Neural cell (in vitro differentiated cells): ENCODE results near the gene OR10G2. TPM values are rescaled to one million over a fixed set of nuclear protein-coding genes. Genes with fewer than 3 reads are reported as not detected.

ENCODE experiments used
- H2AFZ ChIP-seq: fragments of 200-600, 300-800 bp; sonication (generic), shearing (Covaris generic); 2 replicates; pipeline ENCODE4 v1.6.0; 2014; ENCODE audit warnings: low read depth, mild to moderate bottlenecking, antibody characterized with exemption, low read length, moderate library complexity
- H3F3A ChIP-seq: fragments of 200-600 bp; shearing (Covaris generic); 2 replicates; pipeline ENCODE4 v1.6.1; 2016; ENCODE audit warnings: mild to moderate bottlenecking, moderate library complexity, mixed read lengths, antibody characterized with exemption, low read length; ENCODE audit not compliant: insufficient read depth, poor library complexity, severe bottlenecking
- H3K27ac ChIP-seq: fragments of 200-600, 300-800 bp; sonication (generic), shearing (Covaris generic); 2 replicates; pipeline ENCODE4 v1.5.1; 2014; ENCODE audit warnings: mild to moderate bottlenecking, low read length, moderate library complexity
- H3K27me3 ChIP-seq: fragments of 300-800, 200-600 bp; sonication (generic), shearing (Covaris generic); 2 replicates; pipeline ENCODE4 v1.6.0; 2014; ENCODE audit warnings: mild to moderate bottlenecking, low read depth, low read length, moderate library complexity; ENCODE audit not compliant: insufficient read depth
- H3K36me3 ChIP-seq: fragments of 300-800, 200-600 bp; sonication (generic), shearing (Covaris generic); 2 replicates; pipeline ENCODE4 v1.5.1; 2014; ENCODE audit warnings: mild to moderate bottlenecking, antibody characterized with exemption, low read length, moderate library complexity; ENCODE audit not compliant: insufficient read depth
- H3K4me2 ChIP-seq: fragments of 300-800, 200-600 bp; sonication (generic), shearing (Covaris generic); 2 replicates; pipeline ENCODE4 v1.6.0; 2014; ENCODE audit warnings: mild to moderate bottlenecking, low read length
- H3K4me3 ChIP-seq: fragments of 300-800, 200-600 bp; sonication (generic), shearing (Covaris generic); 2 replicates; pipeline ENCODE4 v1.5.1; 2014; ENCODE audit warnings: mild to moderate bottlenecking, low read length, moderate library complexity
- H3K79me2 ChIP-seq: fragments of 200-600 bp; shearing (Covaris generic); replicated peaks from 2 replicates; pipeline ENCODE4 v1.6.0; 2014; ENCODE audit warnings: mild to moderate bottlenecking, low read length, moderate library complexity; ENCODE audit not compliant: insufficient read depth
- H3K9ac ChIP-seq: fragments of 300-800, 200-600 bp; sonication (generic), shearing (Covaris generic); 2 replicates; pipeline ENCODE4 v1.6.1; 2016; ENCODE audit warnings: mild to moderate bottlenecking, low read length, mixed read lengths
- H3K9me2 ChIP-seq: fragments of 200-600 bp; shearing (Covaris generic); 2 replicates; pipeline ENCODE4 v1.6.1; 2016; ENCODE audit warnings: mild to moderate bottlenecking, low read length, mixed read lengths; ENCODE audit not compliant: insufficient read depth
- H3K9me3 ChIP-seq: fragments of 200-600, 300-800 bp; sonication (generic), shearing (Covaris generic); 2 replicates; pipeline ENCODE4 v1.6.1; 2016; ENCODE audit warnings: mild to moderate bottlenecking, mixed run types, low read length, moderate library complexity, mixed read lengths
- H4K20me1 ChIP-seq: fragments of 200-600 bp; shearing (Covaris generic); 2 replicates; pipeline ENCODE4 v1.6.1; 2016; ENCODE audit warnings: mild to moderate bottlenecking, mixed run types; ENCODE audit not compliant: insufficient read depth
- CTCF ChIP-seq: fragments of 450-650 bp; IDR thresholded peaks from 2 replicates; pipeline ENCODE4 v1.5.1; 2014; ENCODE audit warnings: antibody characterized with exemption, mild to moderate bottlenecking, moderate library complexity; ENCODE audit not compliant: poor library complexity, severe bottlenecking
- EP300 ChIP-seq: fragments of 450-650 bp; conservative IDR thresholded peaks from 2 replicates; pipeline ENCODE4 v1.6.1; 2014; ENCODE audit warnings: antibody characterized with exemption, mild to moderate bottlenecking, moderate library complexity; ENCODE audit not compliant: poor library complexity, severe bottlenecking
- EZH2 ChIP-seq: fragments of 200-600, 300-800 bp; shearing (Covaris generic), sonication (generic); IDR thresholded peaks from 2 replicates; pipeline ENCODE4 v1.6.1; 2014; ENCODE audit warnings: antibody characterized with exemption, low read length, borderline replicate concordance, mild to moderate bottlenecking; ENCODE audit not compliant: insufficient read depth, poor library complexity, severe bottlenecking
- MXI1 ChIP-seq: fragments of 450-650 bp; conservative IDR thresholded peaks from 2 replicates; pipeline ENCODE4 v1.6.1; 2014; ENCODE audit warnings: antibody characterized with exemption, mild to moderate bottlenecking; ENCODE audit not compliant: poor library complexity, severe bottlenecking
- POLR2AphosphoS5 ChIP-seq: IDR thresholded peaks from 2 replicates; pipeline ENCODE4 v1.6.1; 2012
- RAD21 ChIP-seq: fragments of 450-650 bp; conservative IDR thresholded peaks from 2 replicates; pipeline ENCODE4 v1.6.1; 2014; ENCODE audit warnings: antibody characterized with exemption, mild to moderate bottlenecking, moderate library complexity
- REST ChIP-seq: IDR thresholded peaks from 2 replicates; pipeline ENCODE4 v1.6.1; 2012; ENCODE audit warnings: borderline replicate concordance
- SMC3 ChIP-seq: fragments of 450-650 bp; conservative IDR thresholded peaks from 2 replicates; pipeline ENCODE4 v1.6.1; 2014; ENCODE audit warnings: antibody characterized with exemption, mild to moderate bottlenecking, moderate library complexity; ENCODE audit not compliant: poor library complexity
- TAF1 ChIP-seq: IDR thresholded peaks from 2 replicates; pipeline ENCODE4 v1.6.1; 2012; ENCODE audit warnings: low read depth
- polyA plus RNA-seq: library from polyadenylated mRNA; depleted of rRNA; stranded (reverse); fragments of >200 nt; gene quantifications from 2 replicates; pipeline ENCODE4 v1.2.3, GENCODE V29; 2014

OR10G2 gene
- polyA plus RNA-seq, 1 donor from 2014 or later, result not detected

GRCh38 chr14:21656980-21657379 lies 22.2 kb upstream of the OR10G2 start:
- H3K4me2 ChIP-seq, result no peak overlapping the region
- no peaks in the 10 kb centered on the region for H3K27me3 ChIP-seq
- TF ChIP-seq CTCF (no peak), SMC3 (no peak), TAF1 (no peak), EZH2 (no peak), MXI1 (no peak), EP300 (no peak), POLR2AphosphoS5 (no peak), REST (no peak), RAD21 (no peak)
- no peaks in the 10 kb centered on the region for H3K36me3 ChIP-seq
- no peak overlapping the region for H3K9ac ChIP-seq
- H2AFZ ChIP-seq, result no peak overlapping the region
- H3K79me2 ChIP-seq, result no peaks in the 10 kb centered on the region
- H3K9me3 ChIP-seq, result no peaks in the 10 kb centered on the region
- no peak overlapping the region for H3K4me3 ChIP-seq
- no peaks in the 10 kb centered on the region for H3F3A ChIP-seq
- no peaks in the 10 kb centered on the region for H4K20me1 ChIP-seq
- H3K9me2 ChIP-seq, result no peaks in the 10 kb centered on the region
- H3K27ac ChIP-seq, result no peak overlapping the region

GRCh38 chr14:21654215-21654614 lies 19.5 kb upstream of the OR10G2 start:
- H3K27ac ChIP-seq, result no peak overlapping the region
- H3K9me3 ChIP-seq, result no peaks in the 10 kb centered on the region
- H3K9ac ChIP-seq, result no peak overlapping the region
- no peaks in the 10 kb centered on the region for H3K9me2 ChIP-seq
- TF ChIP-seq POLR2AphosphoS5, result no peak
- no peak for TF ChIP-seq MXI1
- TF ChIP-seq CTCF, result no peak
- TF ChIP-seq RAD21, result no peak
- no peak for TF ChIP-seq EZH2
- TF ChIP-seq EP300, result no peak
- TF ChIP-seq REST, result no peak
- no peak for TF ChIP-seq SMC3
- TF ChIP-seq TAF1, result no peak
- H3F3A ChIP-seq, result no peaks in the 10 kb centered on the region
- no peaks in the 10 kb centered on the region for H3K79me2 ChIP-seq
- no peak overlapping the region for H3K4me2 ChIP-seq
- no peaks in the 10 kb centered on the region for H4K20me1 ChIP-seq
- no peak overlapping the region for H3K4me3 ChIP-seq
- no peak overlapping the region for H2AFZ ChIP-seq
- H3K27me3 ChIP-seq, result no peaks in the 10 kb centered on the region
- no peaks in the 10 kb centered on the region for H3K36me3 ChIP-seq
